SU-DHL-6 (cell line): Measurements from ENCODE around the gene ACRBP.

Experiments used
- CTCF ChIP-seq: fragments of 200-600 bp; sonication (generic); IDR thresholded peaks from one replicate; pipeline ENCODE4 v1.5.1; 2017; ENCODE audit warnings: antibody characterized with exemption, mild to moderate bottlenecking, low read length, moderate library complexity; ENCODE audit not compliant: insufficient read depth, poor library complexity, severe bottlenecking
- EZH2phosphoT487 ChIP-seq: fragments of 200-600 bp; sonication (generic), shearing (Covaris generic); conservative IDR thresholded peaks from 2 replicates; pipeline ENCODE4 v1.6.1; 2018; ENCODE audit warnings: mild to moderate bottlenecking, antibody characterized with exemption, low read length, moderate library complexity, mixed read lengths

- TF ChIP-seq EZH2phosphoT487, result no peak
- peak; percentile 26 for TF ChIP-seq CTCF
Observed at GRCh38 chr12:6684609-6685008, 37.4 kb upstream of the ACRBP start.
